Fibroblast of lung (primary cell): Measurements from ENCODE around the gene PUS3. TPM values are rescaled to one million over a fixed set of nuclear protein-coding genes. Genes with fewer than 3 reads are reported as not detected.

Experiments used
- DNase-seq, 2 donors: peaks; one replicate each; pipeline versions ENCODE4 v3.0.0 to v3.0.0-alpha.2; 2010; ENCODE audit warnings: low read depth in 2 of 2
- H2AFZ ChIP-seq: 2 replicates; pipeline ENCODE4 v1.5.1; 2012; ENCODE audit warnings: low read length, control low read depth, inconsistent platforms
- H3K27ac ChIP-seq: 2 replicates; pipeline ENCODE4 v1.5.1; 2011; ENCODE audit warnings: low read length, control low read depth; ENCODE audit not compliant: insufficient read depth
- H3K27me3 ChIP-seq: 2 replicates; pipeline ENCODE4 v1.5.1; 2011; ENCODE audit warnings: mild to moderate bottlenecking, low read length; ENCODE audit not compliant: control insufficient read depth, insufficient read depth
- H3K36me3 ChIP-seq: 2 replicates; pipeline ENCODE4 v1.5.1; 2011; ENCODE audit warnings: low read length; ENCODE audit not compliant: control insufficient read depth, insufficient read depth
- H3K4me1 ChIP-seq: 2 replicates; pipeline ENCODE4 v1.5.1; 2011; ENCODE audit warnings: low read length; ENCODE audit not compliant: control insufficient read depth, insufficient read depth; ENCODE audit errors: extremely low read depth
- H3K4me2 ChIP-seq: 2 replicates; pipeline ENCODE4 v1.5.1; 2011; ENCODE audit warnings: low read length, control low read depth; ENCODE audit not compliant: insufficient read depth; ENCODE audit errors: extremely low read depth
- H3K4me3 ChIP-seq, 4 experiments: fragments of 200-600 bp in 1 of 4; sonication (generic) in 1 of 4; replicated peaks in 1 of 4; 2 replicates each; pipeline ENCODE4 v1.5.1; 2011 to 2016; ENCODE audit warnings: low read length in 4 of 4, low read depth in 3 of 4, mild to moderate bottlenecking in 3 of 4, control low read depth in 2 of 4, inconsistent platforms in 1 of 4, mixed read lengths in 1 of 4; ENCODE audit not compliant: insufficient read depth in 1 of 4; ENCODE audit errors: control extremely low read depth in 1 of 4
- H3K79me2 ChIP-seq: 2 replicates; pipeline ENCODE4 v1.5.1; 2012; ENCODE audit warnings: mild to moderate bottlenecking, low read length, inconsistent platforms; ENCODE audit not compliant: control insufficient read depth, insufficient read depth
- H3K9ac ChIP-seq: 2 replicates; pipeline ENCODE4 v1.5.1; 2011; ENCODE audit warnings: mild to moderate bottlenecking, low read length, control low read depth; ENCODE audit not compliant: insufficient read depth
- H3K9me3 ChIP-seq: 2 replicates; pipeline ENCODE4 v1.5.1; 2012; ENCODE audit warnings: low read depth, low read length; ENCODE audit not compliant: control insufficient read depth, insufficient read depth
- H4K20me1 ChIP-seq: 2 replicates; pipeline ENCODE4 v1.5.1; 2011; ENCODE audit warnings: low read length; ENCODE audit not compliant: control insufficient read depth, insufficient read depth; ENCODE audit errors: extremely low read depth
- CTCF ChIP-seq, 2 donors: IDR thresholded peaks in 1 of 2; conservative IDR thresholded peaks in 1 of 2; 1 replicate in 1 of 2; 2 replicates in 1 of 2; pipeline ENCODE4 v1.5.1; 2011 to 2012; ENCODE audit warnings: low read length in 2 of 2, control low read depth in 1 of 2, inconsistent platforms in 1 of 2, low read depth in 1 of 2, mild to moderate bottlenecking in 1 of 2
- EZH2 ChIP-seq: IDR thresholded peaks from 2 replicates; pipeline ENCODE4 v1.5.1; 2012; ENCODE audit warnings: low read length, control low read depth, mild to moderate bottlenecking; ENCODE audit errors: missing control alignments
- polyA plus RNA-seq, 2 donors: library from polyadenylated mRNA; depleted of rRNA in 1 of 2; stranded (reverse) in 1 of 2; unstranded in 1 of 2; fragments of >200 nt; gene quantifications; 2 replicates each; pipeline ENCODE4 v1.2.1, GENCODE V29; 2011 to 2012; ENCODE audit warnings: missing spikeins in 1 of 2
- total RNA-seq: library from RNA; depleted of rRNA; stranded (reverse); fragments of >200 nt; gene quantifications from 2 replicates; pipeline ENCODE4 v1.2.1, GENCODE V29; 2014

The PUS3 gene
- total and polyA plus RNA-seq, 2 donors (not counting 1 experiment from before 2014, with no cell fraction given): 14.0 to 16.0 TPM

DNA sequence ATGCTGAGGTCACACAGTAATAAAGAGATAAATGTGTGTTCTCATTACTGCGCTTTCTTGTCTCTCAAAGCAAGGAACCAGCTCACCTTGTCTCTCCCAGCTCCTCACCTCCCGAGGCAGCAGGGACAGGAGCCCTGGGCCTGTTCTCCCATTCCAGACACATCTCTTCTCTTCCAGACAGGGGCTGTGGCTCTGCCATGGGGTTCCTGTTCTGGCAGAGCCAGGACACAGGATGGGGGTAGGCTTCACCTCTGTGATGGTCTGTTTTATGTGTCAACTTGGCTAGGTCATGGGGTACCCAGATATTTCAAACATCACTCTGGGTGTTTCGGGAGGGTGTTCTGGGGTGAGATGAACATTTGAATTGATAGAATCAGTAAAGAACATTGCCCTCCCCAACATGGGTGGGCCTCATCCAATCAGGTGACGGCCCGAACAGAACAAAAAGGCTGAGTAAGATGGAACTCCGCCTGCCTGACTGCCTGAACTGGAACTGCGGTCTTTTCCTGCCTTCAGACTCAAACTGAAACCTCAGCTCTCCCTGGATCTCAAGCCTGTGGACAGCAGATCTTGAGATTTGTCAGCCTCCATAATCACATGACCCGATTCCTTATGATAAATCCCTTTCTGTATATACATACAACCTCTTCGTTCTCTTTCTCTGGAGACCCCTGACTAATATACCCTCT, 40.8 kb upstream of the PUS3 start:
- TF ChIP-seq CTCF (conservative IDR thresholded peaks at IDR 0.05 in 1 of 2, IDR thresholded peaks at IDR 0.05 in 1 of 2; ENCODE audit: low read depth in 1 of 2, low read length in 2 of 2) (no peak), EZH2 (no peak)

GRCh38 chr11:125942771-125943428, 39.9 kb upstream of the PUS3 start:
- Histone ChIP-seq H2AFZ (no peak overlapping the region), H3K9ac (no peak overlapping the region), H3K36me3 (no peaks in the 10 kb centered on the region), H3K27me3 (no peaks in the 10 kb centered on the region), H3K4me3 (no peak overlapping the region), H3K9me3 (no peaks in the 10 kb centered on the region), H3K4me2 (no peak overlapping the region), H3K4me1 (no peaks in the 10 kb centered on the region), H3K27ac (no peak overlapping the region), H3K79me2 (no peaks in the 10 kb centered on the region), H4K20me1 (no peaks in the 10 kb centered on the region)
- no peak for TF ChIP-seq CTCF (conservative IDR thresholded peaks at IDR 0.05 in 1 of 2, IDR thresholded peaks at IDR 0.05 in 1 of 2; ENCODE audit: low read depth in 1 of 2, low read length in 2 of 2)
- no peak for TF ChIP-seq EZH2
- no peak for DNase-seq

More for the DNA sequence above, 40.8 kb upstream of the PUS3 start:
- no peaks in the 10 kb centered on the region for H3K79me2 ChIP-seq
- H3K27ac ChIP-seq: no peak overlapping the region
- H3K4me1 ChIP-seq: no peaks in the 10 kb centered on the region
- no peak overlapping the region for H3K4me3 ChIP-seq
- no peak overlapping the region for H2AFZ ChIP-seq
- DNase-seq: no peak
- H3K9me3 ChIP-seq: no peaks in the 10 kb centered on the region
- no peaks in the 10 kb centered on the region for H3K36me3 ChIP-seq
- no peaks in the 10 kb centered on the region for H4K20me1 ChIP-seq
- H3K27me3 ChIP-seq: no peaks in the 10 kb centered on the region
- no peak overlapping the region for H3K4me2 ChIP-seq
- no peak overlapping the region for H3K9ac ChIP-seq

DNA sequence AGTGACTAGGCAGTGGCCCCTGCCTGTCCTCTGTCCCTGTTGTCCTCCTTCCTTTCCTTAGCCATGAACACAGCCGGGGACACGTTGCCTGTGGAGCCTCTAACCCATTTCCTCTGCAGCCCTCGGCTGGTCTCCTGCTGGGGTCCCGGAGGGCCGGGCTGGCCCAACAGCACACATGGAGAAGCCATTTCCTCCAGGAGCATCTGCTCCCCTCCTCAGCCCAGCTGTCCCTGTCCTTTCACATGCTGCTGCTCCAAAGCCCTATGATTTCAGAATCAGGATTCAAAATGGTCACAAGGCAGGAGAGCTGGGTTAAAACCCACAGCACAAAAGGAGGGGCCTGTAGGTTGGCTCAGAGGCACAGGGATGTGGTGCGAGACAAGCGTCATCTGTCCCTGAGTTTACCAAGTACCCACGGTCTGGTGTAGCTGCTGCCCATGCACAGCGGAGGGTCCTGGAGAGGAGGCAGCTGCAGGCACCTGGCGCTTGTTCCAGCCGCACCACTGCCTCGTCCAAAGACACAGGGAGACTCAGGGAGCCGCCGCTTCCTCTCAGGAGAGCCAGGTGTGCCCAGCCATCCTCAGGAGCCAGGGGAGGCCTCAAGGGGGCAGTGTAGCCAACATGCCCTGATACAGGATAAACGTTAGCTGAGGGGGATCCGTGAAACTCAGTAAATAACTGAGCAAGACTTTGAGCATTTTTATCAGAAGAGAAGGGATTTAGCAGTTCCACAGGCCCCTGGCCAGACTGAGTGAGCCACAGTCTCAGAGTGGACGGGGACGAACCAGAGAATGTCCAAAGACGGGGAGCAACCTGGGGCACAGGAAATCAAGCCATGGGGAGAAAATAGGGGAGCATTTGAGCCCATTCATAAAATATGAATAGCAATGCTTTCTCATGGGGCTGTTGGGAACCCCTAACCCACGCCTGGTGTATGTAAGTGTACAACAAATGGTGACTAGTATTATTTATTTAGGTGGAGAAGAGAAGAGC, 38.9 kb upstream of the PUS3 start:
- H2AFZ ChIP-seq: no peak overlapping the region
- no peak overlapping the region for H3K4me2 ChIP-seq
- no peak for TF ChIP-seq EZH2
- peak; percentile 37 to 78 for TF ChIP-seq CTCF (conservative IDR thresholded peaks at IDR 0.05 in 1 of 2, IDR thresholded peaks at IDR 0.05 in 1 of 2; ENCODE audit: low read depth in 1 of 2, low read length in 2 of 2)
- H3K36me3 ChIP-seq: no peaks in the 10 kb centered on the region
- H3K27me3 ChIP-seq: no peaks in the 10 kb centered on the region
- no peak overlapping the region for H3K4me3 ChIP-seq
- no peaks in the 10 kb centered on the region for H3K9me3 ChIP-seq
- no peaks in the 10 kb centered on the region for H3K79me2 ChIP-seq
- no peaks in the 10 kb centered on the region for H3K4me1 ChIP-seq
- H3K9ac ChIP-seq: no peak overlapping the region
- H4K20me1 ChIP-seq: no peaks in the 10 kb centered on the region
- peak; percentile 10 to 29 for DNase-seq
- no peak overlapping the region for H3K27ac ChIP-seq
